ENCODE results near the gene PTRH1. TPM values are rescaled to one million over a fixed set of nuclear protein-coding genes. Genes with fewer than 3 reads are reported as not detected.

Gene PTRH1
- total and polyA plus RNA-seq, 5 donors from 2014 or later, result 9.3 to 36.5 (median 27.5) TPM

Other genes starting within 250 kb of the PTRH1 start
- gene STXBP1, start 103.4 kb downstream of the PTRH1 start, total RNA-seq, result 1.3 TPM
- 1 to 10 TPM in 1 of 4 donors, under 1 TPM in 3; 0.07 to 1.3 (median 0.19) TPM for gene STXBP1, start 103.4 kb downstream of the PTRH1 start, polyA plus RNA-seq
- gene CFAP157, start 8.7 kb downstream of the PTRH1 start, total RNA-seq, result not detected
- gene CFAP157, start 8.7 kb downstream of the PTRH1 start, polyA plus RNA-seq, result under 1 TPM; 0.20 to 0.57 (median 0.26) TPM
- gene TTC16, start 416 bp upstream of the PTRH1 start, total RNA-seq, result 1.7 TPM
- gene TTC16, start 416 bp upstream of the PTRH1 start, polyA plus RNA-seq, result under 1 TPM in 2 of 4 donors, not detected in 2; 0.28 to 0.38 TPM
- gene TOR2A, start 19.6 kb upstream of the PTRH1 start, total RNA-seq, result 11.9 TPM
- gene TOR2A, start 19.6 kb upstream of the PTRH1 start, polyA plus RNA-seq, result 10 to 100 TPM; 20.1 to 30.2 (median 24.8) TPM
- gene SH2D3C, start 63.0 kb upstream of the PTRH1 start, total RNA-seq, result 39.3 TPM
- 10 to 100 TPM; 17.7 to 30.5 (median 21.1) TPM for gene SH2D3C, start 63.0 kb upstream of the PTRH1 start, polyA plus RNA-seq
- gene CDK9, start 70.4 kb upstream of the PTRH1 start, total RNA-seq, result 89.3 TPM
- gene CDK9, start 70.4 kb upstream of the PTRH1 start, polyA plus RNA-seq, result 10 to 100 TPM; 43.3 to 67.4 (median 53.3) TPM
- gene FPGS, start 87.2 kb upstream of the PTRH1 start, total RNA-seq, result 64.7 TPM
- gene FPGS, start 87.2 kb upstream of the PTRH1 start, polyA plus RNA-seq, result 10 to 100 TPM; 40.1 to 50.6 (median 45.2) TPM
- 3.6 TPM for gene ENG, start 139.0 kb upstream of the PTRH1 start, total RNA-seq
- 1 to 10 TPM in 3 of 4 donors, under 1 TPM in 1; 0.71 to 2.9 (median 1.9) TPM for gene ENG, start 139.0 kb upstream of the PTRH1 start, polyA plus RNA-seq
- gene AK1, start 162.0 kb upstream of the PTRH1 start, total RNA-seq, result 84.7 TPM
- under 1 TPM; 0.08 to 0.42 (median 0.25) TPM for gene AK1, start 162.0 kb upstream of the PTRH1 start, polyA plus RNA-seq
- 136 TPM for gene ST6GALNAC6, start 183.9 kb upstream of the PTRH1 start, total RNA-seq
- gene ST6GALNAC6, start 183.9 kb upstream of the PTRH1 start, polyA plus RNA-seq, result 10 to 100 TPM; 43.7 to 50.5 (median 47.9) TPM
- 31.6 TPM for gene ST6GALNAC4, start 201.4 kb upstream of the PTRH1 start, total RNA-seq
- 10 to 100 TPM; 23.1 to 23.8 (median 23.7) TPM for gene ST6GALNAC4, start 201.4 kb upstream of the PTRH1 start, polyA plus RNA-seq
- 3.3 TPM for gene PIP5KL1, start 215.1 kb upstream of the PTRH1 start, total RNA-seq
- 1 to 10 TPM in 1 of 4 donors, under 1 TPM in 2, not detected in 1; 0.22 to 1.1 (median 0.81) TPM for gene PIP5KL1, start 215.1 kb upstream of the PTRH1 start, polyA plus RNA-seq
- 35.7 TPM for gene DPM2, start 222.2 kb upstream of the PTRH1 start, total RNA-seq
- gene DPM2, start 222.2 kb upstream of the PTRH1 start, polyA plus RNA-seq, result 10 to 100 TPM; 27.5 to 30.6 (median 29.7) TPM